Cerebellar nuclear complex (tissue), 1 donor: ENCODE results near the gene UTS2R.
"Not testable (repeated sequence)": the region's sequence is repeated elsewhere in the genome, so short reads cannot be mapped to it uniquely, and the experiment has no call there.

Experiments
- DNase-seq, 2 experiments: peaks; one replicate each; lab custom pipeline; 2025; lab: John Stamatoyannopoulos, UW

The UTS2R gene

GRCh38 chr17:82408938-82409318 is 37.4 kb downstream of the UTS2R start:
- no peak for DNase-seq

GRCh38 chr17:82410014-82410716 is 38.6 kb downstream of the UTS2R start:
- no peak for DNase-seq

GRCh38 chr17:82411396-82412053 is 40.0 kb downstream of the UTS2R start:
- no peak for DNase-seq

- not testable (repeated sequence) for DNase-seq
These were observed 40.5 kb downstream of the UTS2R start for GRCh38 chr17:82412081-82412480.

GRCh38 chr17:82412535-82413520 is 41.3 kb downstream of the UTS2R start:
- DNase-seq, result no peak

GRCh38 chr17:82414548-82415281 is 43.1 kb downstream of the UTS2R start:
- DNase-seq, result peak in 1 of 2 experiments; percentile 18

GRCh38 chr17:82415336-82415735 is 43.8 kb downstream of the UTS2R start:
- no peak for DNase-seq

GRCh38 chr17:82415786-82416185 is 44.2 kb downstream of the UTS2R start:
- no peak for DNase-seq

- DNase-seq, result no peak
These were observed 44.7 kb downstream of the UTS2R start for GRCh38 chr17:82416264-82416663.

- DNase-seq, result no peak
These were observed 45.2 kb downstream of the UTS2R start for GRCh38 chr17:82416771-82417170.

- DNase-seq, result peak in 1 of 2 experiments; percentile 50
These were observed 46.7 kb downstream of the UTS2R start, which contains the start of the genes HEXD and OGFOD3 for GRCh38 chr17:82418001-82418986. HEXD (plus strand) TSS chr17:82418347; CDS start chr17:82419800, 1,453 bp downstream. OGFOD3 (minus strand) TSS chr17:82418586; CDS start chr17:82418485, 101 bp downstream.

- DNase-seq, result no peak
These were observed 48.0 kb downstream of the UTS2R start for GRCh38 chr17:82419540-82419939.

GRCh38 chr17:82424001-82424862 is 52.7 kb downstream of the UTS2R start:
- DNase-seq, result no peak

- DNase-seq, result no peak
These were observed 53.2 kb downstream of the UTS2R start for GRCh38 chr17:82424863-82425159.
